ENCODE data around the gene MOB1B.

- TF ChIP-seq CTCF (IDR thresholded peaks at IDR 0.05; ENCODE audit: poor library complexity) (no peak), EZH2 (IDR thresholded peaks at IDR 0.05; ENCODE audit: borderline replicate concordance) (no peak), EZH2phosphoT487 (IDR thresholded peaks at IDR 0.05; ENCODE audit: low read depth, severe bottlenecking, unreplicated experiment) (no peak)
These were observed 13.8 kb downstream of the MOB1B start for GRCh38 chr4:70915874-70916559.

Data from hepatocyte (in vitro differentiated cells).